Caco-2 (cell line): ENCODE data around the gene CHST13. TPM values are rescaled to one million over a fixed set of nuclear protein-coding genes. Genes with fewer than 3 reads are reported as not detected.

Experiments used
- BruUV-seq: library from RNA; stranded (reverse); fragments of 400-500 nt; replicated peaks from 2 replicates; lab custom pipeline; 2021; lab: Mats Ljungman, UMichigan
- CTCF ChIA-PET: fragments of 300-600 bp; sonication (Branson Sonifier 250); formaldehyde crosslinking; loops from one replicate; lab custom pipeline; 2022; ENCODE audit warnings: antibody characterized with exemption; lab: Charles Lee
- POLR2A ChIA-PET: fragments of 300-600 bp; sonication (Branson Sonifier 250); formaldehyde crosslinking; loops from one replicate; lab custom pipeline; 2022; ENCODE audit warnings: antibody characterized with exemption; lab: Charles Lee
- DNase-seq, 2 experiments: peaks; one replicate each; pipeline versions ENCODE4 v3.0.0 to v3.0.0-alpha.2; 2020 to 2022
- H3K27me3 ChIP-seq: replicated peaks from 2 replicates; pipeline ENCODE4 v1.6.0; 2011; ENCODE audit warnings: low read length; ENCODE audit not compliant: control insufficient read depth, insufficient read depth
- H3K36me3 ChIP-seq: 2 replicates; pipeline ENCODE4 v1.5.1; 2011; ENCODE audit warnings: low read length; ENCODE audit not compliant: control insufficient read depth, insufficient read depth
- H3K4me1 ChIP-seq: fragments of 250-450 bp; sonication (Bioruptor Pico); 2 replicates; pipeline ENCODE4 v1.5.1; 2020; ENCODE audit warnings: mild to moderate bottlenecking
- H3K4me3 ChIP-seq: 2 replicates; pipeline ENCODE4 v1.5.1; 2011; ENCODE audit warnings: low read depth, mild to moderate bottlenecking, control low read depth, low read length
- H3K9me3 ChIP-seq: fragments of 250-450 bp; sonication (Bioruptor Pico); 2 replicates; pipeline ENCODE4 v1.5.1; 2020; ENCODE audit warnings: mild to moderate bottlenecking, moderate library complexity
- H3K27ac Mint-ChIP-seq: one replicate; pipeline ENCODE4 v1.8.0; 2022; ENCODE audit warnings: mixed read lengths; ENCODE audit not compliant: unreplicated experiment
- H3K27me3 Mint-ChIP-seq: one replicate; pipeline ENCODE4 v1.8.0; 2022; ENCODE audit warnings: mixed read lengths; ENCODE audit not compliant: insufficient read depth, unreplicated experiment
- H3K36me3 Mint-ChIP-seq: one replicate; pipeline ENCODE4 v1.8.0; 2022; ENCODE audit warnings: mild to moderate bottlenecking, mixed read lengths; ENCODE audit not compliant: insufficient read depth, unreplicated experiment
- H3K4me1 Mint-ChIP-seq: one replicate; pipeline ENCODE4 v1.8.0; 2022; ENCODE audit warnings: low read depth, mixed read lengths; ENCODE audit not compliant: unreplicated experiment
- H3K4me3 Mint-ChIP-seq: one replicate; pipeline ENCODE4 v1.8.0; 2022; ENCODE audit warnings: mild to moderate bottlenecking, moderate library complexity, mixed read lengths; ENCODE audit not compliant: unreplicated experiment
- H3K9me3 Mint-ChIP-seq: one replicate; pipeline ENCODE4 v1.8.0; 2022; ENCODE audit warnings: mixed read lengths; ENCODE audit not compliant: unreplicated experiment
- intact Hi-C: fragments of 100-400 bp; cut with micrococcal nuclease; formaldehyde crosslinking; loops from one replicate; pipeline ENCODE4 v1.10.0; 2022; ENCODE audit not compliant: unreplicated experiment
- total RNA-seq: library from RNA; stranded (reverse); gene quantifications from 2 replicates; pipeline ENCODE4 v1.2.3, GENCODE V29; 2022
- TF ChIP-seq, protein P1 (sequence below), 2 experiments: fragments of 200-600 bp in 1 of 2; IDR thresholded peaks; 1 replicate in 1 of 2; 2 replicates in 1 of 2; pipeline versions ENCODE4 v1.5.1 to v1.8.0; 2011 to 2022; ENCODE audit warnings: antibody characterized with exemption in 1 of 2, control low read depth in 1 of 2, inconsistent platforms in 1 of 2, low read depth in 1 of 2, low read length in 1 of 2, mild to moderate bottlenecking in 1 of 2, moderate library complexity in 1 of 2; ENCODE audit not compliant: insufficient read depth in 1 of 2, severe bottlenecking in 1 of 2, unreplicated experiment in 1 of 2

The CHST13 gene
- total RNA-seq, 1 experiment from 2014 or later, result 25.3 TPM

DNA sequence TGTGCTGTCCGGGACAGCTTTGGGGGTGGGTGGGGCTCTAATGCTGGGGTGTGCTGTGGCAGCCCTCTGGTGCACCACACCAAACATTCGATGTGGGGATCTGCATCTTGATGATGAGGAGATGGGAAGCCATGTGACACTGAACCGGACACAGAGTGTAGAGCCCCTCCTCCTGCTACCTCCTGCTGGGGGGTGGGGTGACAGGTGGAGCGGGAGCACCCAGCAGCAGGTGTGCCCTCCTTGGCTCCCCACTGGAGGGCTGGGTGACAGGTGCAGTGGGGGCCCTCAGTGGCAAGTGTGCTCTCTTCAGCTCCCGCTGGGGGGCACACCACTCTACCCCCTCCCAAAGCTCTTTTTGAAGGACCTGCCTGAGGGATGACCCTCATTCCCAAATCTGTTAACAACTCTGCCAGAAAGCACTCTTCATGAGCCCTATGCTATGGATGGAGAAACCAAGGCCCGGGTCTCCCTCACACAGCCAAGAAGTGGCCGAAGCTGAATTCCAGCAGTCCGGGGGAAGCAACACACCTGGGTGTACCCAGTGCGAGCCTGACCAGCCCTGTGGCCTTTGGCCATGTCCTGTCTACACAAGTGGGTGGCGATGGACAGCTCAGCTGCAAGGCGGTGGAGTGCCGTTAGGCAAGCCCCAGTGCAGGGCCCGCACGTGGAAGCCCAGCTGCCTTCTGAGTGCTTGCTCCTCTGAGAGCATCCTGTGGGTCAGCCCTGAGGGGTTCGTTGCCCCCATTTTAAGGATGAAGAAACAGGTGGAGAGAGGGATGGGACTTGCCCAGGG is 5.8 kb upstream of the CHST13 start:
- Mint-ChIP-seq H3K27ac (peak overlapping the region; percentile 45), H3K36me3 (no peaks in the 10 kb centered on the region), H3K9me3 (no peaks in the 10 kb centered on the region), H3K4me3 (peak overlapping the region; percentile 11), H3K4me1 (peaks cover 9% of the 10 kb centered on the region), H3K27me3 (no peaks in the 10 kb centered on the region)
- intact Hi-C loops, result no loop called here
- no peak for DNase-seq
- H3K9me3 ChIP-seq, result no peaks in the 10 kb centered on the region
- POLR2A ChIA-PET, result interaction anchor here (0.6 to 1.3 kb wide), 2 partner anchors 11 to 1808 kb away, joined by 3 to 4 read pairs; no protein-coding TSS in a partner anchor
- BruUV-seq, result no TSS peak
- CTCF ChIA-PET, result interaction anchor here (0.7 to 2.2 kb wide), 4 partner anchors 8 to 160 kb away, joined by 3 to 13 read pairs (median 3); no protein-coding TSS in a partner anchor
- TF ChIP-seq, protein P1, sequence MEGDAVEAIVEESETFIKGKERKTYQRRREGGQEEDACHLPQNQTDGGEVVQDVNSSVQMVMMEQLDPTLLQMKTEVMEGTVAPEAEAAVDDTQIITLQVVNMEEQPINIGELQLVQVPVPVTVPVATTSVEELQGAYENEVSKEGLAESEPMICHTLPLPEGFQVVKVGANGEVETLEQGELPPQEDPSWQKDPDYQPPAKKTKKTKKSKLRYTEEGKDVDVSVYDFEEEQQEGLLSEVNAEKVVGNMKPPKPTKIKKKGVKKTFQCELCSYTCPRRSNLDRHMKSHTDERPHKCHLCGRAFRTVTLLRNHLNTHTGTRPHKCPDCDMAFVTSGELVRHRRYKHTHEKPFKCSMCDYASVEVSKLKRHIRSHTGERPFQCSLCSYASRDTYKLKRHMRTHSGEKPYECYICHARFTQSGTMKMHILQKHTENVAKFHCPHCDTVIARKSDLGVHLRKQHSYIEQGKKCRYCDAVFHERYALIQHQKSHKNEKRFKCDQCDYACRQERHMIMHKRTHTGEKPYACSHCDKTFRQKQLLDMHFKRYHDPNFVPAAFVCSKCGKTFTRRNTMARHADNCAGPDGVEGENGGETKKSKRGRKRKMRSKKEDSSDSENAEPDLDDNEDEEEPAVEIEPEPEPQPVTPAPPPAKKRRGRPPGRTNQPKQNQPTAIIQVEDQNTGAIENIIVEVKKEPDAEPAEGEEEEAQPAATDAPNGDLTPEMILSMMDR (IDR thresholded peaks at IDR 0.05; ENCODE audit: insufficient read depth in 1 of 2, low read depth in 1 of 2, low read length in 1 of 2, severe bottlenecking in 1 of 2, unreplicated experiment in 1 of 2), result no peak
- no peak overlapping the region for H3K4me3 ChIP-seq
- H3K36me3 ChIP-seq, result no peaks in the 10 kb centered on the region
- H3K27me3 ChIP-seq, result no peaks in the 10 kb centered on the region
- peaks cover 35% of the 10 kb centered on the region for H3K4me1 ChIP-seq

DNA sequence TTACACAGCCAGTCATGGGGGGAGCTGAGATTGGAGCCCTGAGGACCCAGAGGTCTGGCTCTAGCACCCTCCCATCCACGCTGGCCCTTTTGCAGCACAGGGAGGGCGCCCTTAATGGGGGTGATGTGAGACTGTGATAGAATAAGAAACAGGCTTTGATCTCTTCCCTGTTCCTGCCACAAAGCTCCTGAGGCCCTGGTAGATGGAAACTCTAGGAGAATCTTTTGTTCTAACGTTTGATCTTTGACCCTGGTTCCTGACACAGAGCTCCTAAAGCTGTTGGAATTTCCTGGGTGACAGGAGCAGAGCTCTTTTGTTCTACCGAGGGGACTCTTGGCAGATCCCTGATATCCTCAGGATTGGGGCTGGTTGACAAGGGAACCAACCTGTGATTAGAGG is 5.2 kb upstream of the CHST13 start:
- no peaks in the 10 kb centered on the region for H3K9me3 Mint-ChIP-seq
- no peaks in the 10 kb centered on the region for H3K36me3 Mint-ChIP-seq
- H3K4me1 ChIP-seq, result peaks cover 41% of the 10 kb centered on the region
- peak overlapping the region; percentile 45 for H3K27ac Mint-ChIP-seq
- H3K9me3 ChIP-seq, result no peaks in the 10 kb centered on the region
- no peaks in the 10 kb centered on the region for H3K36me3 ChIP-seq
- peak overlapping the region; percentile 11 for H3K4me3 Mint-ChIP-seq
- no peaks in the 10 kb centered on the region for H3K27me3 ChIP-seq
- CTCF ChIA-PET, result interaction anchor here (0.7 to 2.2 kb wide), 6 partner anchors 9 to 160 kb away, joined by 3 to 13 read pairs (median 3); no protein-coding TSS in a partner anchor
- peak in 1 of 2 experiments; percentile 30 for DNase-seq
- POLR2A ChIA-PET, result interaction anchor here (0.6 to 1.3 kb wide), 2 partner anchors 10 to 1807 kb away, joined by 3 to 4 read pairs; no protein-coding TSS in a partner anchor
- peaks cover 9% of the 10 kb centered on the region for H3K4me1 Mint-ChIP-seq
- intact Hi-C loops, result no loop called here
- no peak overlapping the region for H3K4me3 ChIP-seq
- BruUV-seq, result no TSS peak
- TF ChIP-seq, protein P1 (IDR thresholded peaks at IDR 0.05; ENCODE audit: insufficient read depth in 1 of 2, low read depth in 1 of 2, low read length in 1 of 2, severe bottlenecking in 1 of 2, unreplicated experiment in 1 of 2), result no peak
- no peaks in the 10 kb centered on the region for H3K27me3 Mint-ChIP-seq
